MM.1S (cell line): ENCODE measurements around the gene MBD3L2.

Experiments used
- DNase-seq: peaks from one replicate; pipeline ENCODE4 v3.0.0-alpha.2; 2015
- H2AFZ ChIP-seq: fragments of 300-600 bp; sonication (generic); 2 replicates; pipeline ENCODE4 v1.6.0; 2016; ENCODE audit warnings: antibody characterized with exemption, low read length
- H3F3A ChIP-seq: fragments of 300-600 bp; sonication (generic); 2 replicates; pipeline ENCODE4 v1.6.1; 2016; ENCODE audit warnings: mild to moderate bottlenecking, antibody characterized with exemption, low read length, moderate library complexity, mixed read lengths; ENCODE audit not compliant: insufficient read depth
- H3K27ac ChIP-seq: fragments of 300-600 bp; sonication (generic); 2 replicates; pipeline ENCODE4 v1.5.1; 2016; ENCODE audit warnings: mild to moderate bottlenecking, low read length
- H3K27me3 ChIP-seq: fragments of 300-600 bp; sonication (generic); replicated peaks from 2 replicates; pipeline ENCODE4 v1.6.0; 2016; ENCODE audit warnings: low read length; ENCODE audit not compliant: insufficient read depth
- H3K36me3 ChIP-seq: fragments of 300-600 bp; sonication (generic); replicated peaks from 2 replicates; pipeline ENCODE4 v1.6.1; 2016; ENCODE audit warnings: mild to moderate bottlenecking, low read length, mixed read lengths; ENCODE audit not compliant: insufficient read depth
- H3K4me1 ChIP-seq: fragments of 300-600 bp; sonication (generic); 2 replicates; pipeline ENCODE4 v1.6.1; 2016; ENCODE audit warnings: low read length, mixed read lengths
- H3K4me2 ChIP-seq: fragments of 300-600 bp; sonication (generic); 2 replicates; pipeline ENCODE4 v1.6.0; 2016; ENCODE audit warnings: low read depth, low read length
- H3K4me3 ChIP-seq: fragments of 300-600 bp; sonication (generic); 2 replicates; pipeline ENCODE4 v1.5.1; 2016; ENCODE audit warnings: low read length, mixed read lengths
- H3K79me2 ChIP-seq: fragments of 300-600 bp; sonication (generic); 2 replicates; pipeline ENCODE4 v1.6.1; 2016; ENCODE audit warnings: mixed run types, low read length, mixed read lengths
- H3K9ac ChIP-seq: fragments of 300-600 bp; sonication (generic); 2 replicates; pipeline ENCODE4 v1.6.1; 2016; ENCODE audit warnings: low read length, mixed read lengths
- H3K9me2 ChIP-seq: fragments of 300-600 bp; sonication (generic); replicated peaks from 2 replicates; pipeline ENCODE4 v1.6.1; 2016; ENCODE audit warnings: mild to moderate bottlenecking, low read length, mixed read lengths; ENCODE audit not compliant: insufficient read depth
- H3K9me3 ChIP-seq: fragments of 300-600 bp; sonication (generic); replicated peaks from 2 replicates; pipeline ENCODE4 v1.6.1; 2016; ENCODE audit warnings: mild to moderate bottlenecking, low read length, mixed read lengths; ENCODE audit not compliant: insufficient read depth
- H4K20me1 ChIP-seq: fragments of 300-600 bp; sonication (generic); 2 replicates; pipeline ENCODE4 v1.6.1; 2016; ENCODE audit warnings: mild to moderate bottlenecking, low read length, moderate library complexity, mixed read lengths; ENCODE audit not compliant: insufficient read depth
- EZH2 ChIP-seq: fragments of 300-600 bp; sonication (generic); optimal IDR thresholded peaks from 2 replicates; pipeline ENCODE3; 2017; ENCODE audit warnings: low read depth, mild to moderate bottlenecking, antibody characterized with exemption, low read length, mixed read lengths
- EZH2phosphoT487 ChIP-seq: fragments of 300-600 bp; sonication (generic); IDR thresholded peaks from 2 replicates; pipeline ENCODE4 v1.6.1; 2018; ENCODE audit warnings: antibody characterized with exemption, low read length
- TF ChIP-seq, protein P1 (sequence below): fragments of 300-600 bp; sonication (generic); IDR thresholded peaks from 2 replicates; pipeline ENCODE4 v1.5.1; 2016; ENCODE audit warnings: antibody characterized with exemption, low read length, mixed read lengths

The MBD3L2 gene

DNA sequence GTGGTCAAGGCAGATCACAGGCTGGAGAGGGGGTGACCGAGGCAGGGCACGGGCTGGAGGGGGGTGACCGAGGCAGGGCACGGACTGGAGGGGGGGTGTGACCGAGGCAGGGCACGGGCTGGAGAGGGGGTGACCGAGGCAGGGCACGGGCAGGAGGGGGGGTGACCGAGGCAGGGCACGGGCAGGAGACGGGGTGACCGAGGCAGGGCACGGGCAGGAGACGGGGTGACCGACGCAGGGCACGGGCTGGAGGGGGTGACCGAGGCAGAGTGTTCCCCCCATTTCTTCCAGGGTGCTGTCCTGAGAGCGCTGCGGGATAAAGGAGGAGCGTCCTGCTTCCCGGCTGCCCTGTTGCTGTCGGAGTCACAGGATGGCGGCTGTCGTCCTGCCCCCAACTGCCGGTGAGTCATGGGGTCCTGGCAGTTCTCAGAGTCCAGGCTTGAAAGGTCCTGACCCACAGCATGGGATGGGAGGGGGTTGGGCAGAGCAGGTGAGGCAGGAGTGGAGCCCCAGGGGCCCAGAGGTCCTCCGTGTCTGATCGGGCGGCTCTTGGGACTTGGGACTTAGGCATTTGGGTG, 25.7 kb downstream of the MBD3L2 start:
- Histone ChIP-seq H3K9ac (no peak overlapping the region), H3F3A (0 out of 2 replicates have a peak, but pooled peaks cover 4% of the 10 kb centered on the region), H3K4me1 (peaks cover 4% of the 10 kb centered on the region; the same call in 1 of the 2 replicates), H2AFZ (no peak overlapping the region), H3K4me3 (no peak overlapping the region), H4K20me1 (no peaks in the 10 kb centered on the region), H3K9me3 (no peaks in the 10 kb centered on the region), H3K79me2 (peaks cover 17% of the 10 kb centered on the region), H3K27me3 (no peaks in the 10 kb centered on the region), H3K36me3 (peaks cover 62% of the 10 kb centered on the region), H3K27ac (no peak overlapping the region), H3K4me2 (no peak overlapping the region), H3K9me2 (no peaks in the 10 kb centered on the region)
- TF ChIP-seq EZH2phosphoT487 (no peak), EZH2 (no peak)
- TF ChIP-seq, protein P1, sequence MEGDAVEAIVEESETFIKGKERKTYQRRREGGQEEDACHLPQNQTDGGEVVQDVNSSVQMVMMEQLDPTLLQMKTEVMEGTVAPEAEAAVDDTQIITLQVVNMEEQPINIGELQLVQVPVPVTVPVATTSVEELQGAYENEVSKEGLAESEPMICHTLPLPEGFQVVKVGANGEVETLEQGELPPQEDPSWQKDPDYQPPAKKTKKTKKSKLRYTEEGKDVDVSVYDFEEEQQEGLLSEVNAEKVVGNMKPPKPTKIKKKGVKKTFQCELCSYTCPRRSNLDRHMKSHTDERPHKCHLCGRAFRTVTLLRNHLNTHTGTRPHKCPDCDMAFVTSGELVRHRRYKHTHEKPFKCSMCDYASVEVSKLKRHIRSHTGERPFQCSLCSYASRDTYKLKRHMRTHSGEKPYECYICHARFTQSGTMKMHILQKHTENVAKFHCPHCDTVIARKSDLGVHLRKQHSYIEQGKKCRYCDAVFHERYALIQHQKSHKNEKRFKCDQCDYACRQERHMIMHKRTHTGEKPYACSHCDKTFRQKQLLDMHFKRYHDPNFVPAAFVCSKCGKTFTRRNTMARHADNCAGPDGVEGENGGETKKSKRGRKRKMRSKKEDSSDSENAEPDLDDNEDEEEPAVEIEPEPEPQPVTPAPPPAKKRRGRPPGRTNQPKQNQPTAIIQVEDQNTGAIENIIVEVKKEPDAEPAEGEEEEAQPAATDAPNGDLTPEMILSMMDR = no peak
- no peak for DNase-seq

DNA sequence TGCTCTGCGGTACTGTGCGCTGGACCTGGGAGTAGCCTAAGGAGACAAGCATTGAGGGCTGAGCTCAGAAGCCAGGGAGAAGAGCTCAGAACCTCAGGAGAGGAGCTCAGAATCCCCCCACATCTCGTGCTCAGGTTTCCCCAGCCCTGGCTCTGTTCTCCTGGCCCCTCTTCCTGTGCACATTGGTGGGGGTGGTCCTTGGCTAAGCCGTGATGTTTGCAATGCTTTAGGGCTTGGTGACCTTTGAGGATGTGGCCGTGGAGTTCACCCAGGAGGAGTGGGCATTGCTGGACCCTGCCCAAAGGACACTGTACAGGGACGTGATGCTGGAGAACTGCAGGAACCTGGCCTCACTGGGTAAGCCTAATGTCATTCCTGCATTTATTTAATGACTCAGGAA, 27.0 kb downstream of the MBD3L2 start:
- Histone ChIP-seq H3K9ac (no peak overlapping the region), H3K27me3 (no peaks in the 10 kb centered on the region), H4K20me1 (no peaks in the 10 kb centered on the region), H3F3A (no peaks in the 10 kb centered on the region), H3K9me2 (no peaks in the 10 kb centered on the region), H3K9me3 (no peaks in the 10 kb centered on the region), H3K27ac (no peak overlapping the region), H2AFZ (no peak overlapping the region), H3K79me2 (peaks cover 3% of the 10 kb centered on the region; the same call in 1 of the 2 replicates), H3K4me1 (no peaks in the 10 kb centered on the region), H3K4me2 (no peak overlapping the region), H3K36me3 (peaks cover 74% of the 10 kb centered on the region), H3K4me3 (no peak overlapping the region)
- DNase-seq = no peak
- TF ChIP-seq EZH2 = no peak
- TF ChIP-seq EZH2phosphoT487 = no peak
- TF ChIP-seq, protein P1 = no peak

DNA sequence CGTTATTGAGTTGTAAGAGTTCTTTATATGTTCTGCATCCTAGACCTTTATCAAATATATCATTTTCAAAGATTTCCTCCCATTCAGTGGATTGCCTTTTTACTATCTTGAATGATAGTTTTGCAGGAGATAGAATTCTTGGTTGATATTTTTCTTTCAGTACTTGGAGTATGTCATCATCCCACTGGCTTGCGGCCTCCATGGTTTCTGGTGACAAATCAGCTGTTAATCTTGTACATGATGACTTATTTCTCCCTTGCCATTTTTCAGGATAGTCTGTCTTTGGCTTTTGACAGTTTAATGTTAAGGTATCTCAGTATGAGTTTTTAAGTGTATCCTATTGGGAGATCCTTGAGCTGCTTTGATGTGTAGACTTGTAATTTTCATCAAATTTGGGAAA, 28.9 kb downstream of the MBD3L2 start:
- DNase-seq = no peak
- peaks cover 5% of the 10 kb centered on the region; the same call in 1 of the 2 replicates for H3K9me3 ChIP-seq

More for the DNA sequence above, 28.9 kb downstream of the MBD3L2 start:
- Histone ChIP-seq H2AFZ (no peak overlapping the region), H3K9ac (no peak overlapping the region), H3K9me2 (no peaks in the 10 kb centered on the region), H3K27ac (no peak overlapping the region), H3K4me1 (no peaks in the 10 kb centered on the region), H3F3A (0 out of 2 replicates have a peak, but pooled peaks cover 8% of the 10 kb centered on the region), H3K4me2 (no peak overlapping the region), H3K36me3 (peaks cover 81% of the 10 kb centered on the region), H3K4me3 (no peak overlapping the region), H4K20me1 (no peaks in the 10 kb centered on the region), H3K27me3 (no peaks in the 10 kb centered on the region), H3K79me2 (no peaks in the 10 kb centered on the region)
- TF ChIP-seq, protein P1 = no peak
- TF ChIP-seq EZH2 (no peak), EZH2phosphoT487 (no peak)
